Measurements from ENCODE around the gene CCDC198.
A peak's percentile ranks its signal among the peaks of the same experiment; 100 is the strongest.

The CCDC198 gene

GRCh38 chr14:57493467-57494181 is at the start of gene CCDC198:
Gene CCDC198 (minus strand): TSS chr14:57493857. CDS start chr14:57493715, 142 bp downstream.
- no peak for DNase-seq

- DNase-seq: peak; percentile 23 to 51
Observed at GRCh38 chr14:57533214-57533613, 39.6 kb upstream of the CCDC198 start.

GRCh38 chr14:57530571-57530970 is 36.9 kb upstream of the CCDC198 start:
- DNase-seq: no peak

GRCh38 chr14:57526942-57527341 is 33.3 kb upstream of the CCDC198 start:
- DNase-seq: no peak

- DNase-seq: no peak
Observed at GRCh38 chr14:57519043-57519442, 25.4 kb upstream of the CCDC198 start.

DNA sequence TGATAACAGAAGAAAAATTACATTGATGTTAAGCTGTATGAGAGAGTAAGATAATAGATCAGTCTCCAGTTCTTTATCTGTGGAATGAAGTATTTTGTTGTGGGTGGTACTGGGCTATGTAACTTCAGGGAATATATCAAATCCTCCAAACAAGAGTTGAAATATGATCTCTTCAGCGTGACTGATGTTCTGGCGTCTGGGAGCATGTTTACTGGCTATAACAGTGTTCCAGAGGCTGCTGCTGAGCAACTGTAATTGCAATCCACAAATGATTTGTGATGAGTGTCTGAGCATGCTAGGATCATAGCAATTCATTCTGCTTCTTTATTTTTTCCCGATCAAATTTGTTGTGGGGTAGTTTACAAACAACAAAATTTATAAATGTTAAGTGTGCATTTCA is 18.6 kb upstream of the CCDC198 start:
- peak; percentile 2 for DNase-seq

DNA sequence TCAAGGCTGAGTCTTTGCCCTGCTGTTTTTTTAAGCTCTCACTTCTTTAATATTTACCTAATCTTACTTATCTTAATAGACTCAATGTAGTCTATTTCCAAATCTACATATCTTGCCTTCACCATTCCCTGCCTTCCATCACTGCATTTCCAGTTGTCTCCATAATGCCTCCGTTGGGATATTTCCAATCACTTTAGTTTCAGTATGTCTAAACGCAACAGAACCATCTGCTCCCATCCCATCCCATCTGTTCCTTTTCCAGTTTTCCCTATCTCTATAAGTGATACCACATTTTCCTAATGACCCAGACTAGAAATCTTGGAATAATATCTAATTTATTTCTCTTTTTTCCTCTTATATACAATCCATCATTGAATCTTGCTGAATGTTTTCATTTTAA is 15.1 kb upstream of the CCDC198 start:
- DNase-seq: no peak

DNA sequence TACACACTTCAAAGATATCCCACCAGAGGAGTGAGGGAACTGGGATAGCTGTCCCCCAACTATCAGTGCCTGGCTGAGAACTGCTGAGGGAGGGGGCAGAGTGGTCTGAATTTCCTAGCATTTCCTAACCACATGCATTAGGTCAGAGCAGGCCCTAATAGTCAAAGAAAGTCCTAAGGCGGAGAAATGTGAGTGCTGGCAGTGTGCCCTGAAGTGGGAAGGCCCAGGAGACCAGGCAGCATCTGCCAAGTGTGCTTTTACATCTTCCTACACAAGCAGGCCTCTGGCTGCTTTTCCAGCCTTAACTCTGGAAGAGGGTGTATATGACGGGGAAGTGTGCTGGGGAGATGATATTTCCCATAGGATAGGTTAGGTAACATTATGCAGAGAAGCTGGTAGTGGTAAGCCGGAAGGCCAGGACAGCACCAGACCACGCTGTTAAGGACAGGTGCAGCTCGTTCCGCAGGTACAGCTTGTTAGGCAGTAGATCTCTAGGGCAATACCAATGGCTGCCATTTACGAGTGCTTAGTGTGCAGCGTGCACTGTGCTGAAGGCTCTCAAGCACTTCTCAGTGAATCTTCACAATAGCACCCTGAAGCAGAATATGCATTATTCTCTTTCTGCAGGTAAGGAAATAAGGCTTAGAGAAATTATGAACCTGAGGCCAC is 9.1 kb upstream of the CCDC198 start:
- no peak for DNase-seq

DNA sequence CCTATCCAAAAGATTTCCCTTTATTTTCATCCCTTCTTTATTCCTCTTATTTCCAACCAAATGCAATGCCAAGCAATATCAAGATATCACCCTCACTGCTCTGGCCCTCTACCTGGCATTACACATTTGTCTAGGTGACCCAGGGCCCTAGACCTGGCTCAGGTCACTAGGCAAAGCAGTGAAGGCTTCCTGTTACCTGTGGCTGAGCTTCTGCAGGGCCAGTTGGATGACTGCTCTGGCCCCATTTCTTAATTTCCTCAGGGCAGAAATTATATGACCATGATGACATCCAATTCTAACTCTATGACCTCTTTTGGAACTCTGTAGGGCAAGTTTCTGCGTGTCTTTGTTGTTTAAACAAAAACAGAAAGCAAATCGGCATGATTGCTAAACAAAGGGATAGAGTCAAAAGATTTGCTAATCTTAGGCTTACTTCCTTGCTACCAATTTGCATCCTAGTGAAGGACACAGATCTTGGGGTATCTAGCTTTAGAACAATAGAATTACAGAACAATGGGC is 7.4 kb upstream of the CCDC198 start:
- no peak for DNase-seq

- no peak for DNase-seq
Observed at GRCh38 chr14:57498659-57499058, 5.0 kb upstream of the CCDC198 start.

DNA sequence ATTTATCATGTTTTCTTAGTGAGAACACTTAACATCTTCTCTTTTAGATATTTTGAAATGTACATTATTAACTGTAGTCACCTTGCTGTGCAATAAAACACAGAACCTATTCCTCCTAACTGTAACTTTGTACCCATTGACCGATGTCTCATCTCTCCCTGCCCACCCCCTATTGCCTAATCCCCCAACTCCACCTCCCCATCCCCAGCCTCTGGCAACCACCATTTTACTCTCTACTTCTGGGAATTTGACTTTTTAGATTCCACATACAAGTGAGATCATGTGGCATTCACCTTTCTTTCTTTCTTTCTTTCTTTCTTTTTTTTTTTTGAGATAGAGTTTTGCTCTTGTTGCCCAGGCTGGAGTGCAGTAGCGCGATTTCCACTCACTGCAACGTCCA is 4.4 kb upstream of the CCDC198 start:
- DNase-seq: no peak

DNA sequence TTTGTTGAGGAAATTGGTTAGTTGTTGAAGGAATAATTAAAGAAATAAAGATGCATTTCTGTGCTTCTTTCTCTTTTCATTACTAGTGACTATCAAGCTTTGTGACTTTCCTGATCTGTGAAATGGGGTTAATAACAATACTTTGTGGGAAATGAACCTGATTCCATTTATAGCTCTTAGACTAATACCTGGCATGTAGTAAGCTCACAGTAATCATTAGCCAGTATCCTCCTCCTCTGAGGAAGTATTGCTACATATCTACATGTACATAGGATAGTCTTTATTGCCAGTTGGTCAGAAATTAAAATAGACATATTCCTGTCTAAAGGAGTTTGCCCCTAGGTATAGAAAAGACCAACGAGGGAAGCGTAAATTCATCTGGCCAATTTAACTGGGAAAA is 1.8 kb upstream of the CCDC198 start:
- DNase-seq: no peak

- peak; percentile 32 to 45 for DNase-seq
Observed at GRCh38 chr14:57492859-57493258, 798 bp downstream of the CCDC198 start.

GRCh38 chr14:57491640-57492039 is 2.0 kb downstream of the CCDC198 start:
- no peak for DNase-seq

- DNase-seq: no peak
Observed at GRCh38 chr14:57487771-57488170, 5.9 kb downstream of the CCDC198 start.

GRCh38 chr14:57486767-57487379 is 6.8 kb downstream of the CCDC198 start:
- DNase-seq: peak; percentile 54 to 67

DNA sequence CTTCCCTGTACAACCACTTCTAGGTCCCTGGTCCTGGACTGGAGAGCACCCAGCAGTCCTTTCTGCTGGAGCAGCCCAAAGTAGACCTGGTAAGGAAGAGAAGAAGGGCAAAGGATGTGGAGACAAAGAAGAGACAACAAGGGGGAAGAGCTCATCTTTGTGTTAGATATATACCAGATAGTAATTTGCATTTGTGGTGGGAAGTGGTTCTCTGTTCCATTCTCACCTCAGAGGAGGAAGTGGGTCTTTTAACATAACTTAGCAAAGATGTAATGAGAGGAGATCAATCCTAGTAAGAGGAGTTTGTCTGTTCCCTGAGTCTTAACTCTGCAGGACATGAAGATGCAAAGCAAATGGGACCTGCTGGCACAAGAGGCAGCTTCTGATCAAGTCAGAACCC is 8.0 kb downstream of the CCDC198 start:
- no peak for DNase-seq

DNA sequence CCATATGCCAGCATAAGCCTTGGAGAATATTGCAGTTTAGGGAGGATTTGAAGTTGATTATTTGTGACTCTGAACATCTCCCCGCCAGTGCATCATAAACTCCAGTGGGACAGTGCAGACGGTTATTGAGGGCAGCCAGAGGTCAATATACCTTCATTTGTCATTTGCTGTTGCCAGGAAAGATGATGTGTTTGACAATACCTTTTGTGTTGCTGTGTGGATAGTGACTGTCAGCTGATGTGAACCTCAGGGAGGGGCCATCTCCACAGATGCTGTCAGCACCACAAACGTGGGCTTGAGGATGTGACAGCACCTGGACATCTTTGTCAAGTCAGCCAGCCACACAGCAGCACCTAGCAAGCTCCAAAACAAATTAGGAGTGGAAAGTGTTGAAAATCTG is 11.5 kb downstream of the CCDC198 start:
- DNase-seq: no peak

GRCh38 chr14:57480051-57480450 is 13.6 kb downstream of the CCDC198 start:
- no peak for DNase-seq

DNA sequence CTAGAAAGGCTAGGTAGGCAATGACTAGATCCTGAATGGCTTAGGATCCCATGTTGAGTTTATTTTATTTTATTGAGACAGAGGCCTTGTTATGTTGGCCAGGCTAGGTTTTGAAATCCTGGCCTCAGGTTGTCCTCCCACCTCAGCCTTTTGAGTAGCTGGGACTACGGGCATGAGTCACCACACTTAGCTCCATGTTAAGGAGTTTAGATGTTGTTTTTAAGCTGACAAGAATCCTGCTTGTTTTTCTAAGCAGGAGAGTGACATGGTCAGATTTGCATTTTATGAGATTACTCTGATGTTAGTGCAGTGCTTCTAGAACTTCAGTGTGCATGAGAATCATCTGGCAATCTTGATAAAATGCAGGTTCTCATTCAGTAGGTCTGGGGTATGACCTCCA is 14.5 kb downstream of the CCDC198 start:
- DNase-seq: no peak

DNA sequence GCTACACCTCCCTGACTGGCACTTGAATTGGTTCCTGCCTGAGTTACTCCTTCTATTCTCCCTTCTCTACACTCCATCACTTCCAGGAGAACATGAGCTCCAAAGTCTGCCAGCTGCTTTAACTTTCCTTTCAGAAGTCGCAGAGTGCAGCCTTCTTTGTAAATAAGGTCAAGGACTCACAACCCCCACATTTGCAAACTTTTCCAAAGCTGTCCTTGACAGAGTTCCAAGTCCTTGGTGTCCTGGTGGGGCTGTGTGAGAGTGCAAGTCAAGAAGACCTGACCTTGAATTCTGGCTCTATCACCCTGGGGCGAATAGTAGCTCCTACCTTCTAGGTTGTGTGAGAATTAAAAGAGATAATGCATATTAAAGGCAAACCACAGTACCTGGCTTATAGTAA is 15.6 kb downstream of the CCDC198 start:
- no peak for DNase-seq

- DNase-seq: no peak
Observed at GRCh38 chr14:57470909-57471308, 22.7 kb downstream of the CCDC198 start.

GRCh38 chr14:57464008-57464730 is 29.5 kb downstream of the CCDC198 start:
- DNase-seq: no peak
